B cell (primary cell): Measurements from ENCODE around the gene SLC26A8. TPM values are rescaled to one million over a fixed set of nuclear protein-coding genes. Genes with fewer than 3 reads are reported as not detected.

ENCODE experiments used
- ATAC-seq: fragments of 200-7000 bp; cut with Tn5 transposase; one replicate; pipeline ENCODE4 v1.10.0; 2021; ENCODE audit warnings: low read depth, mild to moderate bottlenecking, moderate number of reproducible peaks, moderate library complexity
- CTCF ChIA-PET: fragments of 350-600 bp; sonication (Branson Sonifier 250); formaldehyde crosslinking; loops from one replicate; lab custom pipeline; 2021; ENCODE audit warnings: antibody characterized with exemption, inconsistent platforms; lab: Charles Lee
- POLR2A ChIA-PET: fragments of 350-600 bp; sonication (Branson Sonifier 250); formaldehyde crosslinking; loops from one replicate; lab custom pipeline; 2021; ENCODE audit warnings: antibody characterized with exemption; lab: Charles Lee
- DNase-seq: peaks from one replicate; pipeline ENCODE4 v3.0.0; 2013
- H2AFZ ChIP-seq: 2 replicates; pipeline ENCODE4 v1.6.1; 2012; ENCODE audit warnings: mild to moderate bottlenecking, low read depth, low read length; ENCODE audit not compliant: insufficient read depth, poor library complexity, severe bottlenecking
- H3K27ac ChIP-seq, 2 donors: 1 replicate in 1 of 2; 2 replicates in 1 of 2; pipeline ENCODE4 v1.5.1; 2012 to 2013; ENCODE audit warnings: low read length in 2 of 2, mild to moderate bottlenecking in 2 of 2, moderate library complexity in 1 of 2
- H3K27me3 ChIP-seq, 4 experiments: fragments of 200-600 bp in 1 of 4; sonication (generic) in 1 of 4; replicated peaks in 1 of 4; 1 replicate in 2 of 4; 2 replicates in 2 of 4; pipeline versions ENCODE4 v1.6.1 to v1.7.0; 2013 to 2016; ENCODE audit warnings: low read length in 3 of 4, mild to moderate bottlenecking in 2 of 4, mixed read lengths in 1 of 4, moderate library complexity in 1 of 4; ENCODE audit not compliant: insufficient read depth in 4 of 4, control insufficient read depth in 3 of 4; ENCODE audit errors: control extremely low read depth in 1 of 4
- H3K36me3 ChIP-seq, 2 experiments: replicated peaks in 1 of 2; 1 replicate in 1 of 2; 2 replicates in 1 of 2; pipeline versions ENCODE4 v1.6.1 to v1.7.1; 2013; ENCODE audit warnings: low read length in 1 of 2; ENCODE audit not compliant: insufficient read depth in 2 of 2, control insufficient read depth in 1 of 2; ENCODE audit errors: control extremely low read depth in 1 of 2, extremely low read depth in 1 of 2
- H3K4me1 ChIP-seq, 2 donors: fragments of 200-600 bp in 1 of 2; sonication (generic) in 1 of 2; 1 replicate in 1 of 2; 2 replicates in 1 of 2; pipeline versions ENCODE4 v1.5.1 to v1.6.1; 2013 to 2017; ENCODE audit warnings: low read length in 2 of 2; ENCODE audit not compliant: control insufficient read depth in 2 of 2, insufficient read depth in 2 of 2
- H3K4me2 ChIP-seq: replicated peaks from 2 replicates; pipeline ENCODE3; 2012; ENCODE audit warnings: mild to moderate bottlenecking, low read depth, low read length; ENCODE audit not compliant: poor library complexity, severe bottlenecking
- H3K4me3 ChIP-seq, 5 experiments: fragments of 200-600 bp in 1 of 5; sonication (generic) in 1 of 5; 1 replicate in 3 of 5; 2 replicates in 2 of 5; pipeline versions ENCODE4 v1.5.1 to v1.7.0; 2011 to 2016; ENCODE audit warnings: low read length in 4 of 5, mild to moderate bottlenecking in 4 of 5, low read depth in 2 of 5, control low read depth in 1 of 5, moderate library complexity in 1 of 5; ENCODE audit not compliant: insufficient read depth in 1 of 5; ENCODE audit errors: control extremely low read depth in 1 of 5, extremely low read depth in 1 of 5
- H3K79me2 ChIP-seq: fragments of 200-600 bp; sonication (generic); one replicate; pipeline ENCODE4 v1.6.0; 2016; ENCODE audit warnings: low read length; ENCODE audit not compliant: control insufficient read depth, insufficient read depth
- H3K9ac ChIP-seq: fragments of 200-600 bp; sonication (generic); 2 replicates; pipeline ENCODE4 v1.6.1; 2017; ENCODE audit warnings: mild to moderate bottlenecking, low read length, moderate library complexity
- H3K9me3 ChIP-seq, 3 donors: one replicate each; pipeline versions ENCODE4 v1.6.1 to v1.7.1; 2013; ENCODE audit warnings: low read length in 2 of 3; ENCODE audit not compliant: control insufficient read depth in 2 of 3, insufficient read depth in 1 of 3; ENCODE audit errors: control extremely low read depth in 1 of 3
- H4K20me1 ChIP-seq: 2 replicates; pipeline ENCODE4 v1.6.0; 2012; ENCODE audit warnings: mild to moderate bottlenecking, low read length; ENCODE audit not compliant: insufficient read depth, control insufficient read depth, poor library complexity, severe bottlenecking
- H3K27ac Mint-ChIP-seq: one replicate; pipeline ENCODE4 v1.8.0; 2021; ENCODE audit warnings: mixed read lengths
- H3K27me3 Mint-ChIP-seq: one replicate; pipeline ENCODE4 v1.8.0; 2021; ENCODE audit warnings: mixed read lengths
- H3K4me1 Mint-ChIP-seq: one replicate; pipeline ENCODE4 v1.8.0; 2021; ENCODE audit warnings: mixed read lengths
- H3K4me3 Mint-ChIP-seq: one replicate; pipeline ENCODE4 v1.8.0; 2021; ENCODE audit warnings: mixed read lengths
- H3K9me3 Mint-ChIP-seq: one replicate; pipeline ENCODE4 v1.8.0; 2022; ENCODE audit warnings: mixed read lengths; ENCODE audit not compliant: insufficient read depth
- CTCF ChIP-seq: fragments of 200-600 bp; IDR thresholded peaks from one replicate; pipeline ENCODE4 v1.8.0; 2022; ENCODE audit warnings: antibody characterized with exemption, mild to moderate bottlenecking
- EZH2 ChIP-seq: IDR thresholded peaks from 2 replicates; pipeline ENCODE4 v1.6.1; 2012; ENCODE audit warnings: borderline replicate concordance, low read depth, mild to moderate bottlenecking, moderate library complexity, low read length; ENCODE audit not compliant: insufficient read depth, poor library complexity, severe bottlenecking
- WGBS: methylation state at CpG from one replicate; pipeline ENCODE4 v1.1.5; 2013; ENCODE audit warnings: missing lambda C conversion rate; ENCODE audit not compliant: insufficient coverage; 5-methylcytosine and 5-hydroxymethylcytosine counted together
- intact Hi-C: fragments of 100-400 bp; cut with micrococcal nuclease; formaldehyde crosslinking; loops from one replicate; pipeline ENCODE4 v1.10.0; 2022
- polyA plus RNA-seq: library from polyadenylated mRNA; depleted of rRNA; stranded (reverse); fragments of >200 nt; gene quantifications from 2 replicates; pipeline ENCODE4 v1.2.3, GENCODE V29; 2012
- total RNA-seq, 2 donors: library from RNA; stranded (reverse); fragments of 120-200 nt in 1 of 2; gene quantifications; 1 replicate in 1 of 2; 2 replicates in 1 of 2; pipeline versions ENCODE4 v1.2.3 to v1.2.4, GENCODE V29; 2013 to 2022

SLC26A8 gene
- total and polyA plus RNA-seq, 2 donors (not counting 1 experiment from before 2014, with no cell fraction given), result 0.01 TPM; not detected in 1

DNA sequence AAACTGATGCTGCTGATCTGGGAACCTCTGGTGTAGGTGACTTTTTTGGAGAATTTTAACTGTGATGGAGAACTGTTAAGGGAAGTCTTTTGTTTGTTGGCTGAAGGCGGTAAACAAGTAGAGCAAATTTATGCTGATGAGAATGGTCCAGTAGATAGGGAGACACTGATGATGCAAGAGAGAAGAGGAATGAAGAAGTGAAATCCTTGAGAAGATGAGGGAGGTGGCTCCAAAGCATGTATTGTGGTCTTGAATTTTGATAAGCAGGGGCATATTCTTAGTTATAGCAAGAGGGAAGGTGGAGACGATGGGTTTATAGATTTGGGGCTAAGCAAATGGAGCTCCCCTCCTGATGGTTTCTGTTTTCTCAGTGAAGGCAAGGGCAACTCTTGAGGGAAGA, 25.1 kb upstream of the SLC26A8 start:
- Mint-ChIP-seq H3K27ac (no peak overlapping the region), H3K4me3 (no peak overlapping the region), H3K4me1 (peaks cover 11% of the 10 kb centered on the region), H3K27me3 (no peaks in the 10 kb centered on the region), H3K9me3 (peaks cover 2% of the 10 kb centered on the region)
- Histone ChIP-seq H4K20me1 (peaks cover 60% of the 10 kb centered on the region), H3K27me3 (no peaks in the 10 kb centered on the region), H3K4me2 (no peak overlapping the region), H3K9ac (no peak overlapping the region), H2AFZ (no peak overlapping the region), H3K36me3 (peaks cover 4 to 19% of the 10 kb centered on the region in 2 experiments), H3K4me3 (no peak overlapping the region), H3K9me3 (no peaks in the 10 kb centered on the region), H3K27ac (no peak overlapping the region), H3K79me2 (peaks cover 84% of the 10 kb centered on the region), H3K4me1 (peaks cover 18 to 21% of the 10 kb centered on the region in 2 donors)
- ChIA-PET POLR2A (no interaction called here), CTCF (interaction anchor here (0.8 to 1.4 kb wide), 2 partner anchors 22 to 46 kb away, joined by 3 to 6 read pairs; partner anchors contain the start of gene MAPK14)
- WGBS, result 95% methylated on average over 2 of the region's 2 CpGs
- intact Hi-C loops, result no loop called here
- TF ChIP-seq EZH2 (no peak), CTCF (no peak)
- ATAC-seq, result no peak
- DNase-seq, result no peak

- Histone ChIP-seq H3K9ac (no peak overlapping the region), H3K4me2 (no peak overlapping the region), H2AFZ (no peak overlapping the region), H4K20me1 (peaks cover 89% of the 10 kb centered on the region), H3K4me3 (no peak overlapping the region), H3K36me3 (no peaks in the 10 kb centered on the region), H3K27me3 (no peaks in the 10 kb centered on the region), H3K79me2 (peaks cover 96% of the 10 kb centered on the region), H3K4me1 (peaks cover 9 to 18% of the 10 kb centered on the region in 2 donors), H3K27ac (no peak overlapping the region), H3K9me3 (no peaks in the 10 kb centered on the region)
- H3K27me3 Mint-ChIP-seq, result no peaks in the 10 kb centered on the region
- intact Hi-C loops, result no loop called here
- TF ChIP-seq EZH2 (no peak), CTCF (no peak)
- H3K4me3 Mint-ChIP-seq, result no peak overlapping the region
- peaks cover 56% of the 10 kb centered on the region for H3K4me1 Mint-ChIP-seq
- CTCF ChIA-PET, result interaction anchor here (1.0 kb wide), 1 partner anchor 52 kb away, joined by 3 read pairs; no protein-coding TSS in a partner anchor
- H3K9me3 Mint-ChIP-seq, result peaks cover 2% of the 10 kb centered on the region
- ATAC-seq (no peak), DNase-seq (no peak)
- no peak overlapping the region for H3K27ac Mint-ChIP-seq
- 98% methylated on average over 4 of the region's 12 CpGs for WGBS
- POLR2A ChIA-PET, result no interaction called here
These were observed 18.3 kb upstream of the SLC26A8 start for GRCh38 chr6:36042618-36043260.
